GM19467 (cell line): ENCODE measurements around the gene C15orf39.
"Not testable (repeated sequence)": the region's sequence is repeated elsewhere in the genome, so short reads cannot be mapped to it uniquely, and the experiment has no call there.

Experiments used
- ATAC-seq: cut with Tn5 transposase; IDR thresholded peaks from one replicate; pipeline ENCODE4 v1.9.1; 2021; ENCODE audit warnings: mild to moderate bottlenecking, moderate library complexity; ENCODE audit not compliant: unreplicated experiment

C15orf39 gene

GRCh38 chr15:75209289-75209676, 7.6 kb downstream of the C15orf39 start:
- no peak for ATAC-seq

DNA sequence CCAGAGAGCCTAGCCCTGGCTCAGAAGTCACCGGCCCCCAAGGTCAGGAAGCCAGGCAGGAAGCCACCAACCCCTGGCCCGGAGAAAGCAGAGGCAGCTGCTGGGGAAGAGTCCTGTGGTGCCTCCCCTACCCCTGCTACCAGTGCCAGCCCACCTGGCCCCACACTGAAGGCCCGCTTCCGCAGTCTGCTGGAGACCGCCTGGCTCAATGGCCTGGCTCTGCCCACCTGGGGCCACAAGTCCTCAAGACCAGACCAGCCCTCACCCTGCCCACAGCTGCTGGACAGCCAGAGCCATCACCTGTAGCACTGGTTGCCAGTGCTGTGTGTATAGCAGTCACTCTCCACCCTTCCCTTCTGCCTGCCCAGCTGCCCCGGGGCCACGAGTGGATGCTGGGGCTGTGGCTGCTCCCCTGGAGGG, 9.1 kb downstream of the C15orf39 start:
- no peak for ATAC-seq

- ATAC-seq: no peak
Measured at GRCh38 chr15:75211436-75212199, 9.9 kb downstream of the C15orf39 start.

- no peak for ATAC-seq
Measured at GRCh38 chr15:75212200-75212858, 10.6 kb downstream of the C15orf39 start.

DNA sequence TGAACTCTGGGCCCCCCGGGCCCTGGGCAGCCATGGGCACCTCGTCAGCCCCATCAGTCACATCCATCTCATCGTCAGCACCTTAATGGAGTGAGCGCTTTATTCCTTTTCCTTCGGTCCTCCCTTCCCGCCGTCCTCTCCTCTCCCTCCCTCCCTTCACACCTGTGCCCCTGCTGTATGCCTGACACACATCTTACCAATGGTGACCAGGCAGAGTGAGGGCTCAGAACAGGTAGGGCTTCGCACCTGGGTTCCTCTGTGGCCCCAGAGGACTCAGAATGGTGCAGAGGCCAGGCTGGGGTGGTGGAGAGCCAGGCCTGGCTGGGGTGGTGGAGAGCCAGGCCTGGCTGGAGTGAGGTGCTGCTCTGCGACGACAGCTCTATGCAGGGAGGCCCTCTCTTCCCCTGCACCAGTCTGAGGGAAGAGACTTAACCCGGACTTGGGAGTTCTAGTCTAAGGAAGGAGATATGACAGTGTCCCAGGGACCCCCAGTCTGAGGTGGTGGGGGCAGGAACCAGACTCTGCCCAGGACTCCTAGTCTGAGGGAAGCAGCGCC, 11.6 kb downstream of the C15orf39 start:
- no peak for ATAC-seq

DNA sequence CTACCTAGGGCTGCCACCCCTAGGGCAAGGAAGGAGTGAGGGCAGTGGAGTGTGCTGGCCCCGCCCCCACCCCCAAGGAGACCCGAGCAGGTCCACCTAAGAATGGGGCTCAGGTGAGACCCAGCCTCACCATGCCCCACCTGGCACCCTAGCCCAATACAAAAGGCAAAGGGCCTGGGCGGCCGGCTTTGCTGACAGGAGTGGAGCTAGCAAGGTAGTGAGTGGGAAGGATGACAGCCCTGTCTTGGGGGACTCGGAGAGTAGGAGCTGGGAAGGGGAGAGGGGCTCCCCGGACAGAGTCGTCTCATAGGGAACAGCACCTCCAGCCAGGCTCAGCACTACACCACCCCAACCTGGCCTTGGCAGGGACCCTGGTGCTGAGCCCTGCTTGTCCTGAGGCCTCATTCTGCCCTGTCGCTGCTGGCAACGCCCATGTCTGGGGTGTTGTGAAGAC, 12.1 kb downstream of the C15orf39 start:
- ATAC-seq: no peak

- no peak for ATAC-seq
Measured at GRCh38 chr15:75214293-75215096, 12.8 kb downstream of the C15orf39 start.

GRCh38 chr15:75215107-75216004, 13.7 kb downstream of the C15orf39 start:
- no peak for ATAC-seq

DNA sequence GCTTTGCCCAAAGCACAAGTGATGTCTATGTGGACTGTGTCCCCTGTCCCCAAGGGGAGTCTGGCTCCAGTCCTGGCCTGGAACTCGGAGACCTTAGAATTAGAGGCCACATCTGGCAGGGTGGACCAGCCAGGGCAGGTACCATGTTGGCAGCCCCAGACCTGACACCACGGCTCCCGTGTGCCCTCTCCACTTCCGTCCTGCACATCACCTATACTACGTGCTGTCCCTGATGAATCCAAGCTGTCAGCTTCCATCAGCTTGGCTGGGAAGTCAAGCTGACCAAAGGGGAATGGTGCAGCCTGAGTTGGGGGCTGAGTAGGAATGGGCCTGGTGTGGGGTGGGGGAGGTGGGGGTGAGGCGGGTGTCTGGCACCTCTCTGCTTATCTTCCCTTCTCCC, 15.3 kb downstream of the C15orf39 start:
- no peak for ATAC-seq

- ATAC-seq: not testable (repeated sequence)
Measured at GRCh38 chr15:75217574-75217973, 15.9 kb downstream of the C15orf39 start.

GRCh38 chr15:75219507-75219929, 17.8 kb downstream of the C15orf39 start:
- ATAC-seq: not testable (repeated sequence)

GRCh38 chr15:75223688-75224087, 22.0 kb downstream of the C15orf39 start:
- ATAC-seq: no peak

DNA sequence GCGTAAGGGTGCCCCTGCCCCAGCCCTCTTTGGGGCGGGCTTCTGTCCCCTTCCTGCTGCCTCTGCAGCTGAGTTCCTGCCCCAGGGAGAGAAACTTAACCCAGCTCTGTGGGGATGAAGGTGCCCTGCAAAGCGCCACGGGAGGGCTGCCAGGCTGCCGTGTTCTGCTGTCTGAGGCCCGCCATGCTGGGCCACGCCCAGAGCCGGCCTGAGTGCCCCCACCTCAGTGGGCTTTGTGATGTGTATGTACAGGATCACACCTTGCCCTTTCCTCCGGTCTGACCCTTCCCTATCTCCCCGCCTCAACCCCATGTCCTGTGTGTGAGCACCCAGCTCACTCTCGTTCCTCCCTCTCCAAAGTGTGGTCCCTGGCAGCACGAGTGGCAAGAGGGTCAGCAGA, 22.6 kb downstream of the C15orf39 start:
- ATAC-seq: no peak

- not testable (repeated sequence) for ATAC-seq
Measured at GRCh38 chr15:75225102-75225836, 23.6 kb downstream of the C15orf39 start.

- ATAC-seq: no peak
Measured at GRCh38 chr15:75225951-75226732, 24.5 kb downstream of the C15orf39 start.

DNA sequence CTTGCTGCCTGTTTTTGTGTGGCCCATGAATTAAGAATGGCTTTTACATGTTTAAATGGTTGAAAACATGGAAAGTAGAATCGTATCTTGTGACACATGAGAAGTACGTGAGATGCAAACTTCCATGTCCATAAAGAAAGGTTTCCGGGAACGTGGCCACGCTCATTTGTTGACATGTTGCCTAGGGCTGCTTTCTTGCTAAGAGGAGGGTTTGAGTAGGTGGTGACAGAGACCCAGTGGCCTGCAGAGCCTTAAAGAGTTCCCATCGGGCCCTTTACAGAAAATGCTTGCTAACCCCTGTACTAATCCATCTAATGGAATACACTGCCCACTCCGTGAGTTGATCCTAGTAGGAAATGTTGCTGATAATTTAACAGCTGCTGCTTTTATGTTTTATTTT, 25.4 kb downstream of the C15orf39 start:
- ATAC-seq: not testable (repeated sequence)

- no peak for ATAC-seq
Measured at GRCh38 chr15:75227663-75228280, 26.1 kb downstream of the C15orf39 start.

DNA sequence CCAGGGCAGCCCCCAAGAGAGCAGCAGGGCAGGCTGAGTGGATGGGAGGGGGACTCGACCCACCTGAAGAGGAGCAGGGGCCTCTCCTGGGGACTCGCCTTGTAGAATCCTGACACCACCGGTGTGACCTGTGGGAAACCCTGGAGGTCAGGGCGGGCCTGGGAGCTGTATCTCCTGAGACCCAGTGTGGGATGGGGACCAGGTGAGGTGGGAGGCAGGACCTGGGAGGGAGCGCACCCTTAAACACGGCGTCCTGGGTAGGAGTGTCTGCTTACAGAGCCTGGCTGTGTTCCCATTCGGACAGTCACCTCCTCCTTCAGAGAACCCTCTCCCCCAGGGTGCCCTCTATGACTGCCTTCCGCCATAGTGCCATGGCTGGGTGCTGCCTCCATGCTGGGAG, 27.1 kb downstream of the C15orf39 start:
- no peak for ATAC-seq
